Transverse colon (tissue), 3 donors: Measurements from ENCODE around the gene KXD1.

ENCODE experiments used
- POLR2A ChIP-seq: fragments of 450-650 bp; IDR thresholded peaks from one replicate; pipeline ENCODE4 v1.6.1; 2016; ENCODE audit warnings: antibody characterized with exemption, mild to moderate bottlenecking, moderate library complexity
- POLR2AphosphoS5 ChIP-seq, 3 donors: sonication (generic); formaldehyde crosslinking; IDR thresholded peaks; one replicate each; pipeline ENCODE4 v1.6.1; 2016; ENCODE audit warnings: antibody characterized with exemption in 3 of 3

DNA sequence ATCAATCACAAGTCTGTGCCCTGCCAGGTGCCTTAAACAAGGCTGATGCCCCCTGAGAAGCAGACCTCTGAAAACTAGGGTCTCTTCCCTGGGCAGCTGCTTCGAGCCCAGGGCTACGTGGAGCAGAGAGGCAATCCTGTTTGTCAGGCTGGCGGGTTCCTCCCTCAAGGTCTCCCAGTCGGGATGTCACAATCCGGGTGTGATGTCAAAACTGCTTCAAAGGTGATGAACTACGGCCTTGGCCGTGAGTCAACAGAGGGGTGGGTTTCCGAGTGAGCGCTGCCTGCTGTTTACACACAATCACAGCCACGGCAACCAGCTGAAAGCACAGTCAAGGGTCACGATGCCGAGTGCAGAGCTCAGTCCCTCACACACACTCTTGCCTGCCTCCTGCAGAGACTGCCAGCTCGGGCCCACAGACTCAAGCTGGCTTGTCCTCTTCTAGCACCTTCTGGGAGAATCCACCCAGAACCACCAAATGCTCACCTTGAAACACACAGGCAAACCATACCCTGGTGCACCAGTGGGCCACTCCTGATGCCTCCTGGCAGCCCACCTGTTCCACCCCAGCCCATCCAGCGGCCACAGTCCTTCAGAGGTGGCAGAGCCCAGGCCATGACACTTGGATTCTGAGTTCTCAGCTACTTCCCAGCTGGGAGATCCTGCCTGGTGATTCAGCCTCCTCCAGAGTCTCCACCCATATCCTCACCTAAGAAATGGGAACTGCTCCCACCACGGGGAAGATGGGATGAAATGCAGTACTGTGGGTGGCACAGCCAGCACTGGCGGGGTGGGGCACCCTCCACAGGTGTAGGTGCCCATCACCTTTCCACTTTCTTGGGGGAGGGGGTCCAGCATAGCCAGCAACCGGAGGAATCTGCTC, 42.6 kb upstream of the KXD1 start:
- TF ChIP-seq POLR2A = no peak
- peak in 2 of 3 donors; percentile 58 to 66 for TF ChIP-seq POLR2AphosphoS5 (IDR thresholded peaks at IDR 0.05)
